ENCODE measurements around the gene ADM2.

The ADM2 gene

GRCh38 chr22:50440544-50441249 is 40.6 kb upstream of the ADM2 start:
- H3K4me3 ChIP-seq (ENCODE audit: low read length): no peak overlapping the region
- TF ChIP-seq ZNF274 (IDR thresholded peaks at IDR 0.05; ENCODE audit: low read depth, low read length): no peak

GRCh38 chr22:50441428-50441993 is 39.8 kb upstream of the ADM2 start:
- TF ChIP-seq ZNF274 (IDR thresholded peaks at IDR 0.05; ENCODE audit: low read depth, low read length): no peak
- no peak overlapping the region for H3K4me3 ChIP-seq (ENCODE audit: low read length)

GRCh38 chr22:50443197-50443596 is 38.1 kb upstream of the ADM2 start:
- H3K4me3 ChIP-seq (ENCODE audit: low read length): no peak overlapping the region
- no peak for TF ChIP-seq ZNF274 (IDR thresholded peaks at IDR 0.05; ENCODE audit: low read depth, low read length)

GRCh38 chr22:50443801-50444625 is 37.3 kb upstream of the ADM2 start:
- no peak for TF ChIP-seq ZNF274 (IDR thresholded peaks at IDR 0.05; ENCODE audit: low read depth, low read length)
- H3K4me3 ChIP-seq (ENCODE audit: low read length): no peak overlapping the region

GRCh38 chr22:50444663-50445062 is 36.7 kb upstream of the ADM2 start:
- TF ChIP-seq ZNF274 (IDR thresholded peaks at IDR 0.05; ENCODE audit: low read depth, low read length): no peak
- H3K4me3 ChIP-seq (ENCODE audit: low read length): no peak overlapping the region

- TF ChIP-seq ZNF274 (IDR thresholded peaks at IDR 0.05; ENCODE audit: low read depth, low read length): no peak
- H3K4me3 ChIP-seq (ENCODE audit: low read length): no peak overlapping the region
Measured at GRCh38 chr22:50445071-50445879, 36.1 kb upstream of the ADM2 start.

GRCh38 chr22:50445880-50446707 is 35.2 kb upstream of the ADM2 start:
- TF ChIP-seq ZNF274 (IDR thresholded peaks at IDR 0.05; ENCODE audit: low read depth, low read length): no peak
- H3K4me3 ChIP-seq (ENCODE audit: low read length): no peak overlapping the region

- H3K4me3 ChIP-seq (ENCODE audit: low read length): no peak overlapping the region
- no peak for TF ChIP-seq ZNF274 (IDR thresholded peaks at IDR 0.05; ENCODE audit: low read depth, low read length)
Measured at GRCh38 chr22:50446708-50447575, 34.4 kb upstream of the ADM2 start.

- TF ChIP-seq ZNF274 (IDR thresholded peaks at IDR 0.05; ENCODE audit: low read depth, low read length): no peak
- H3K4me3 ChIP-seq (ENCODE audit: low read length): no peak overlapping the region
Measured at GRCh38 chr22:50447576-50448551, 33.5 kb upstream of the ADM2 start.

- no peak for TF ChIP-seq ZNF274 (IDR thresholded peaks at IDR 0.05; ENCODE audit: low read depth, low read length)
- no peak overlapping the region for H3K4me3 ChIP-seq (ENCODE audit: low read length)
Measured at GRCh38 chr22:50452649-50453048, 28.7 kb upstream of the ADM2 start.

GRCh38 chr22:50454556-50455075 is 26.7 kb upstream of the ADM2 start:
- TF ChIP-seq ZNF274 (IDR thresholded peaks at IDR 0.05; ENCODE audit: low read depth, low read length): no peak

More at GRCh38 chr22:50454556-50455075, 26.7 kb upstream of the ADM2 start:
- H3K4me3 ChIP-seq (ENCODE audit: low read length): no peak overlapping the region
